HCT116 (cell line): ENCODE results near the gene PRKCH. TPM values are rescaled to one million over a fixed set of nuclear protein-coding genes. Genes with fewer than 3 reads are reported as not detected.

ENCODE experiments used
- ATAC-seq: fragments of 200-7000 bp; cut with Tn5 transposase; 2 replicates; pipeline ENCODE4 v1.9.1; 2020; ENCODE audit warnings: mild to moderate bottlenecking, moderate library complexity
- BruUV-seq: library from RNA; stranded (reverse); fragments of 400-500 nt; replicated peaks from 2 replicates; lab custom pipeline; 2021; lab: Mats Ljungman, UMichigan
- CTCF ChIA-PET: fragments of 300-600 bp; sonication (Branson Sonifier 250); formaldehyde crosslinking; loops from one replicate; lab custom pipeline; 2021; ENCODE audit warnings: antibody characterized with exemption; lab: Charles Lee
- POLR2A ChIA-PET: fragments of 300-600, 350-600 bp; sonication (Branson Sonifier 250); formaldehyde crosslinking; loops from one replicate; lab custom pipeline; 2021; ENCODE audit warnings: antibody characterized with exemption; lab: Charles Lee
- RAD21 ChIA-PET, 2 experiments: fragments of 300-600 bp; sonication (Branson Sonifier 250); formaldehyde crosslinking; loops; one replicate each; lab custom pipeline; 2023; ENCODE audit warnings: low total read pairs in 2 of 2; ENCODE audit not compliant: uncharacterized antibody in 2 of 2, unreplicated experiment in 2 of 2, low non-redundant PET in 1 of 2; lab: Charles Lee
- DNase-seq: peaks from one replicate; pipeline ENCODE4 v3.0.0-alpha.2; 2010; ENCODE audit warnings: low read depth, low spot score
- H2AFZ ChIP-seq: fragments of 200-600 bp; shearing (Covaris generic), sonication (generic); 2 replicates; pipeline ENCODE4 v1.6.1; 2017; ENCODE audit warnings: low read depth, mixed run types, mixed read lengths, antibody characterized with exemption, low read length; ENCODE audit not compliant: poor library complexity, severe bottlenecking
- H3K27ac ChIP-seq: 2 replicates; pipeline ENCODE4 v1.5.1; 2012; ENCODE audit warnings: low read depth, low read length
- H3K27me3 ChIP-seq: fragments of 200-600 bp; sonication (generic); 2 replicates; pipeline ENCODE4 v1.6.1; 2016; ENCODE audit warnings: mixed run types, low read length, mixed read lengths; ENCODE audit not compliant: insufficient read depth
- H3K36me3 ChIP-seq, 2 experiments: fragments of 200-500 bp in 1 of 2; fragments of 200-600 bp in 1 of 2; sonication (Bioruptor generic) in 1 of 2; sonication (generic) in 1 of 2; 2 replicates each; pipeline versions ENCODE4 v1.5.1 to v1.6.1; 2014 to 2016; ENCODE audit warnings: low read length in 2 of 2, inconsistent platforms in 1 of 2, mixed read lengths in 1 of 2, mixed run types in 1 of 2; ENCODE audit not compliant: insufficient read depth in 2 of 2, control insufficient read depth in 1 of 2
- H3K4me1 ChIP-seq, 2 experiments: fragments of 200-600 bp in 1 of 2; sonication (generic) in 1 of 2; 2 replicates each; pipeline versions ENCODE4 v1.5.1 to v1.6.1; 2012 to 2017; ENCODE audit warnings: low read length in 2 of 2, inconsistent platforms in 1 of 2, mild to moderate bottlenecking in 1 of 2, mixed read lengths in 1 of 2, mixed run types in 1 of 2, moderate library complexity in 1 of 2; ENCODE audit not compliant: insufficient read depth in 2 of 2, control insufficient read depth in 1 of 2
- H3K4me2 ChIP-seq: fragments of 200-600 bp; sonication (generic); 2 replicates; pipeline ENCODE4 v1.6.1; 2017; ENCODE audit warnings: mixed run types, low read length, mixed read lengths
- H3K4me3 ChIP-seq, 2 experiments: fragments of 200-600 bp in 1 of 2; sonication (generic) in 1 of 2; replicated peaks in 1 of 2; 2 replicates each; pipeline ENCODE4 v1.5.1; 2011 to 2016; ENCODE audit warnings: low read length in 2 of 2, control low read depth in 1 of 2, low read depth in 1 of 2, mild to moderate bottlenecking in 1 of 2, mixed read lengths in 1 of 2, mixed run types in 1 of 2
- H3K79me2 ChIP-seq: fragments of 200-600 bp; sonication (generic); 2 replicates; pipeline ENCODE4 v1.6.1; 2017; ENCODE audit warnings: mild to moderate bottlenecking, mixed run types, low read length, moderate library complexity, mixed read lengths; ENCODE audit not compliant: insufficient read depth
- H3K9ac ChIP-seq: fragments of 200-600 bp; sonication (generic); 2 replicates; pipeline ENCODE4 v1.6.1; 2016; ENCODE audit warnings: low read length, mixed read lengths
- H3K9me2 ChIP-seq: fragments of 200-600 bp; sonication (generic), shearing (Covaris generic); 2 replicates; pipeline ENCODE4 v1.6.1; 2017; ENCODE audit warnings: mixed run types, mild to moderate bottlenecking, moderate library complexity; ENCODE audit not compliant: insufficient read depth
- H3K9me3 ChIP-seq, 2 experiments: fragments of 200-500 bp in 1 of 2; fragments of 200-600 bp in 1 of 2; sonication (Bioruptor generic) in 1 of 2; sonication (generic) in 1 of 2; 2 replicates each; pipeline ENCODE4 v1.6.1; 2014 to 2017; ENCODE audit warnings: low read length in 2 of 2, mixed read lengths in 2 of 2, inconsistent platforms in 1 of 2, low read depth in 1 of 2, mild to moderate bottlenecking in 1 of 2, mixed run types in 1 of 2, moderate library complexity in 1 of 2; ENCODE audit not compliant: control insufficient read depth in 1 of 2, insufficient read depth in 1 of 2
- H4K20me1 ChIP-seq: fragments of 200-600 bp; sonication (generic), shearing (Covaris generic); 2 replicates; pipeline ENCODE4 v1.6.1; 2017; ENCODE audit warnings: mixed run types, mild to moderate bottlenecking, moderate library complexity; ENCODE audit not compliant: insufficient read depth
- ELF1 ChIP-seq: IDR thresholded peaks from 2 replicates; pipeline ENCODE4 v1.6.1; 2012; ENCODE audit warnings: low read depth, borderline replicate concordance
- EZH2 ChIP-seq: fragments of 200-600 bp; sonication (generic); IDR thresholded peaks from 2 replicates; pipeline ENCODE4 v1.6.1; 2017; ENCODE audit warnings: antibody characterized with exemption, mixed run types
- POLR2A ChIP-seq: IDR thresholded peaks from 2 replicates; pipeline ENCODE4 v1.7.0; 2011; ENCODE audit warnings: borderline replicate concordance; ENCODE audit not compliant: insufficient read depth, insufficient read length; ENCODE audit errors: extremely low read depth
- POLR2AphosphoS5 ChIP-seq: IDR thresholded peaks from 2 replicates; pipeline ENCODE4 v1.6.1; 2011; ENCODE audit warnings: mild to moderate bottlenecking, low read depth, low read length, moderate library complexity
- TCF7L2 ChIP-seq: IDR thresholded peaks from 2 replicates; pipeline ENCODE4 v1.7.0; 2011; ENCODE audit warnings: borderline replicate concordance, inconsistent platforms; ENCODE audit not compliant: insufficient read depth, insufficient read length; ENCODE audit errors: extremely low read depth
- YY1 ChIP-seq: IDR thresholded peaks from 2 replicates; pipeline ENCODE4 v1.6.1; 2011; ENCODE audit warnings: low read length, low read depth, moderate library complexity, mild to moderate bottlenecking; ENCODE audit not compliant: insufficient replicate concordance; ENCODE audit errors: extremely low read depth
- ZFX ChIP-seq: fragments of 450-650 bp; IDR thresholded peaks from 2 replicates; pipeline ENCODE4 v1.6.1; 2017
- intact Hi-C: fragments of 100-400 bp; cut with micrococcal nuclease; formaldehyde crosslinking; loops from 2 replicates; pipeline ENCODE4 v1.10.0; 2022
- total RNA-seq: library from RNA; stranded (reverse); gene quantifications from one replicate; pipeline ENCODE4 v1.2.1, GENCODE V29; 2021; ENCODE audit not compliant: unreplicated experiment
- TF ChIP-seq, protein P1 (sequence below): IDR thresholded peaks from 2 replicates; pipeline ENCODE4 v1.6.1; 2012

Gene PRKCH
- total RNA-seq, 1 experiment from 2014 or later = 16.6 TPM

DNA sequence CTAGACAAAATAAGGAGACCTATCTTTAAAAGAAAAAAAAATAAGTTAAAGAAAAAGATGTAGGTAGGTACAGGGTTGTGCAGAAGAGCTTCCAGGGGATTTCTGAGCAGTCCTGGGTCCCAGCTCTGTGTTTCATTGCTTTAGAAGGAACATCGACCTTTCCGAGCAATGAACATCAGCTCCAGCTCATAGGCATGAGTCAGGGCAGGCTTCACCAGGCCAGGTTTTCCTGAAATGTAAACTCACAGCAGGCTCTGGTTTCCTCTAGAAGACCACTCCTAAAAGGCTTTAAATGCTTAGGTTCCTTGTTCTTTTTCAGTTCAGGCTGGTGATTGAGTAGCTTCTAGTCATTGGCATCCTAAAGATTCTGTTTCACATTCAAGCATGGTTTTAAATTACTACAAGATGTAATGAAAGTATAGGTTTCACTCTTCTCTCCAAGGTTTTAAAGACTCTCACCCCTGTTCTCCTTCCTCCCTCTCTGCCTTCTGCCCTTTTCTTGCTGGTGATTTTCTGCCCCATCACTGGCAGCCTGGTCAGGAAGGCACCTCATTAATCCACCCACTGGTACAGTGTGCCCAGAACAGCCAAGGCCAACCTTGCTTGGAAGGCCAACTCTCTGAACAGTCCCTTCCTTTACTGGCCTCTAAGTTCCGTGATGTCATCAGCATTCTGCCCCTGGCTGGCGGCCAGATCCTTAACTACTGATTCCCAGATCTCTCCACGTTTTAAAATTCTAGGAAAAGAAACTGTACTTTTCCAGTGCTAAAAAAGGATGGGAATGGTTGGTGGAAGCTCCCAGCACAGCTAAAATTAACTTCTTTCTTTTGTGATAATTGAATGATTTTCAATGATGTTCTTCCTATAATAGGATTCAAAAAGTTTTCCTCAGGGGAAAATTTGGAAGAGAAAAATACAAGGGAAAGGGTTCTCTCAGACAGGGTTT lies 264.5 kb downstream of the PRKCH start:
- no peaks in the 10 kb centered on the region for H3K79me2 ChIP-seq
- ChIA-PET RAD21 (no interaction called here), CTCF (no interaction called here)
- TF ChIP-seq POLR2AphosphoS5 (no peak), YY1 (no peak), TCF7L2 (no peak), ELF1 (no peak), POLR2A (no peak)
- TF ChIP-seq, all 23 proteins: peak for 0
- Histone ChIP-seq H3K4me3 (no peak overlapping the region), H3K9ac (no peak overlapping the region), H3K27ac (no peak overlapping the region), H2AFZ (peak overlapping the region; percentile 82), H3K9me3 (no peaks in the 10 kb centered on the region), H3K36me3 (no peaks in the 10 kb centered on the region), H3K4me1 (peaks cover 0 to 12% of the 10 kb centered on the region in 2 experiments; a peak in 2 of 4 replicates), H3K4me2 (peak overlapping the region; percentile 20; the same call in 1 of the 2 replicates), H3K9me2 (no peaks in the 10 kb centered on the region), H4K20me1 (no peaks in the 10 kb centered on the region), H3K27me3 (no peaks in the 10 kb centered on the region)
- DNase-seq = no peak
- no peak for ATAC-seq
- POLR2A ChIA-PET = interaction anchor here (1.3 to 2.3 kb wide), 2 partner anchors 23 to 109 kb away, joined by 3 to 7 read pairs; partner anchors contain the start of gene HIF1A
- BruUV-seq = no TSS peak
- intact Hi-C loops = no loop called here

DNA sequence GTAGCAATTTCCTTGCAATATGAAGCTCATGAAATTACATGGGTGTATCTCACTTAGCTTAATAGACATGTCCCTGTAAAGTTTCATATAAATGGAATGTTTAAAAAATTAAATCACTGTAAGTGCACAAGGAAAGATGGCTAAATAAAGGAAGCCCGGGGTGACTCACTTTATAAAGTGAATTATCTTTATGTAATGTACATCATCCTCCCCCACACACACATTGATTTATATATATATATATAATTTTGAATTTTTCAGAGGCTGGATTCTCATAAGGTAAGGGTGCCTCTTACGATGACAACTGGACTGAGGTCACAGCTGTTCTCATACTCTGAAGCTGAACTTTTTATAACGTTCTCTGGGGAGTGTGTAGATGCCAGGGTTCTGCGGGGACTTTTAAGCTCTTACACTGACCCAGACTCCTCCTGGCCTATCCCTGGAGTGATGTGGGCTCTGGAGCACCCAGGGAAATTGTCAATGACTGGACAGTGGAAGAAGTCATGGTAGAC lies 265.2 kb downstream of the PRKCH start:
- intact Hi-C loops = no loop called here
- peaks cover 0 to 12% of the 10 kb centered on the region in 2 experiments; a peak in 2 of 4 replicates for H3K4me1 ChIP-seq
- CTCF ChIA-PET = no interaction called here
- ATAC-seq = no peak
- H3K9me2 ChIP-seq = no peaks in the 10 kb centered on the region
- no peak for TF ChIP-seq ZFX
- TF ChIP-seq EZH2 = no peak
- TF ChIP-seq, protein P1, sequence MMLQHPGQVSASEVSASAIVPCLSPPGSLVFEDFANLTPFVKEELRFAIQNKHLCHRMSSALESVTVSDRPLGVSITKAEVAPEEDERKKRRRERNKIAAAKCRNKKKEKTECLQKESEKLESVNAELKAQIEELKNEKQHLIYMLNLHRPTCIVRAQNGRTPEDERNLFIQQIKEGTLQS = no peak
- no peak for TF ChIP-seq YY1
- TF ChIP-seq, all 23 proteins: peak for 0
- RAD21 ChIA-PET = no interaction called here
- DNase-seq = no peak
- Histone ChIP-seq H2AFZ (no peak overlapping the region), H3K9ac (no peak overlapping the region), H3K27ac (no peak overlapping the region), H4K20me1 (no peaks in the 10 kb centered on the region), H3K36me3 (no peaks in the 10 kb centered on the region), H3K27me3 (no peaks in the 10 kb centered on the region), H3K4me2 (no peak overlapping the region), H3K9me3 (no peaks in the 10 kb centered on the region), H3K79me2 (no peaks in the 10 kb centered on the region), H3K4me3 (no peak overlapping the region)
- POLR2A ChIA-PET = interaction anchor here (1.3 to 2.3 kb wide), 2 partner anchors 24 to 108 kb away, joined by 3 to 7 read pairs; partner anchors contain the start of gene HIF1A
- no TSS peak for BruUV-seq
